Midbrain (tissue), 1 donor: ENCODE data around the gene UTP14C.
"Not testable (repeated sequence)": the region's sequence is repeated elsewhere in the genome, so short reads cannot be mapped to it uniquely, and the experiment has no call there.

ENCODE experiments used
- DNase-seq: peaks from one replicate; lab custom pipeline; 2025; lab: John Stamatoyannopoulos, UW

UTP14C gene

GRCh38 chr13:52024481-52024880 lies at the start of gene UTP14C:
UTP14C (plus strand) TSS chr13:52024691; CDS start chr13:52028805, 4,114 bp downstream.
- DNase-seq = no peak

DNA sequence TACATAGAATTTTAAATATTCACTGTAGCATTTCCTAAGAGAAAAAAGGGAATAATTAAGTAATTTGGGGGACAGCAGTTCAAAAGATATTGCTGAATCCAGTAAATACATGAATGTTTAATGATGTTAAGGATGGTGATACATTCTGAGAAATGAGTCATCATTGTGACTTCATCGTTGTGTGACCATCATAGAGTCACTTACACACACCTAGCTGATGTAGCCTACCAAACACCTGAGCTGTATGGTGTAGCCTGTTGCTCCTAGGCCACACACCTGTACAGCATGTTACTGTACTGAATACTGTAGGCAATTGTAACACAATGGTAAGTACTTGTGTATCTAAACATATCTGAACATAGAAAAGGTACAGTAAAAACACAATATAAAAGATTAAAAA lies 48.1 kb upstream of the UTP14C start:
- no peak for DNase-seq

DNA sequence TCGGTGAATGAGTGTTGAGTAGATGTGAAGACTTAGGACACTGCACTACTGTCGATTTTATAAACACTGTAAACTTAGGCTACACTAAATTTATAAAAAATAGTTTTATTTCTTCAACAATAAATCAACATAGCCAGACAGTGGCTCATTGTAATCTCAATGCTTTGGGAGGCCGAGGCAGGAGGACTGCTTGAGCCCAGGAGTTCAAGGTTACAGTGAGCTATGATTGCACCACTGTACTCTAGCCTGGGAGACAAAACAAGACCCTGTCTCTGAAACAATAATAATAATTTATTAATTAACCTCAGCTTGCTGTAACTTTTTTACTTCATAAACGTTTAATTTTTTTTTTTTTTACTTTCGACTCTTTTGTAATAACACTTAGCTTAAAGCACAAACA lies 47.6 kb upstream of the UTP14C start:
- DNase-seq = no peak

DNA sequence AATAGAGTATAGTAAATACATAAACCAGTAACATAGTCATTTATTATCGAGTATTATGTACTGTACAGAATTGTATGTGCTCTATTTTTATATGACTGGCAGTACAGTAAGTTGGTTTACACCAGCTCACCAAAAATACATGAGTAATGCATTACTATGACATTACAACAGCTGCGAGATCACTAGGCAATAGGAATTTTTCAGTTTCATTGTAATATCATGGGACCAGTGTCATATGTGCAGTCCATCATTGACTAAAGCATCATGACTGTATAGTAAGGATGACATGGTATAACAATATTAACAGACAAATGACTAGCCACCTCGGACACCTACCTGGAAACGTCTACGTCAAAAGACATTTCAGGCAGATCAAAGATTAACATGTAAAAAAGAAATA lies 46.9 kb upstream of the UTP14C start:
- DNase-seq = no peak

DNA sequence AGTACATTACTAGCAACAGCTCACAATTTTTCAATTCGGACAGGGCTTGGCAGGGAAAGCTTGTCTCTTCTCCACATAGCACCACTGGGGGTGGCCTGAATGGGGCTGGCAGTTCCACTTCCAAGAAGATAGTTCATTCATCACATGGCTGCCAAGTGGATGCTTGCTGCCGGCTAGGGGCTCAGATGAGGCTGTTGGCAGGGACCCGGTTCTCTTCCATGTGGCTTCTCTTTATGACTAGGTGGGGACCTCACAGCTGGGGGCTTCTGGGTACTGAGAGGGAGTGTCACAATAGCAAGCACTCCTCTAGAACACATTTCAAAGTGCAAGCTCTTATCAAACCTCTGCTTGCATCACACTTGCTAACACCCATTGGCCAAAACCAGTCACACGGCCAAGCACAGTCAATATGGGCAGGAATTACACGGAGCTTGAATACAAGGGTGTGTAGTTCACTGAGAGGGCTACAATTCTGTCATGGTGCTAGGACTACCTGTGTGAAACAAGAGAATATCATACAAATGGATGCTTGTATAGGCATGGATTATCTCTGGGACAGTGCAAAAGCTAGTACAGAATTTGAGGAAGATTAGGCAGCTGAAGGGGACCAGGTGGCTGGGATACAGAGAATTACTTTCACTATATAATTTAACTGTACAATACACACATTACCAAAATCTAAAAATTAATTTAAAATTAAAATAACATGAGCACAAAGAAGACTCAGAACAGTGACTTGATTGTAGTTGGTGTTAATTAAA lies 45.5 kb upstream of the UTP14C start:
- DNase-seq = no peak

DNA sequence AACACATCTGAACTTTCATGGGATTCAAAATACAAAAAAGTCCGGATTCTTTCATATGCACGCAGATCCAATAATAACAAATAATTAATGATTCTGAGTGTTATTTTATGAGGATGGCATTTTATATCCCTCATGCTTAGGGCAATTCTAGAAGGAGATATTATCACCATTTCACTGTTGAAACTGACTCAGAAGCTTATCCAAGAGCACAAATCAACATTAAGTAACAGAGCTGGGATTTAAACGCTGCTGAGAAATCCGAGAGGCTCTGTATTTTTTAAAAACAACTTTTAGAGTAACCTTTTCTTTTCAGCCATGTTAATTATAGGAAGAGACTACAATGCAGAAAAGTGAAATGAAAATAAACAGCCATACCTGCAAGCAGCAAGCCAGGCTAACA lies 43.6 kb upstream of the UTP14C start:
- DNase-seq = no peak

GRCh38 chr13:51981355-51981754 lies 43.1 kb upstream of the UTP14C start:
- DNase-seq = no peak

DNA sequence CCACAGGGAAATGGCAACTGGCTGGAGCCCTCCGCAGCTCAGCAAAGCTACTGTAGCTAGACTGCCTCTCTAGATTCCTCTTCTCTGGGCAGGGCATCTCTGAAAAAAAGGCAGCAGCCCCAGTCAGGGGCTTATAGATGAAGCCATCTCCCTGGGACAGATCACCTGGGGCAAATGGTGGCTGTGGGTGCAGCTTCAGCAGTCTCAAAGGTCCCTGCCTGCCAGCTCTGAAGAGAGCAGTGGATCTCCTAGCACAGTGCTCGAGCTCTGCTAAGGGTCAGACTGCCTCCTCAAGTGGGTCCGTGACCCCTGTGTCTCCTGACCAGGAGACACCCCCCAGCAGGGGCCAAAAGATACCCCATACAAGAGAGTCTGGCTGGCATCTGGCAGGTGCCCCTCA lies 41.2 kb upstream of the UTP14C start:
- DNase-seq = not testable (repeated sequence)

DNA sequence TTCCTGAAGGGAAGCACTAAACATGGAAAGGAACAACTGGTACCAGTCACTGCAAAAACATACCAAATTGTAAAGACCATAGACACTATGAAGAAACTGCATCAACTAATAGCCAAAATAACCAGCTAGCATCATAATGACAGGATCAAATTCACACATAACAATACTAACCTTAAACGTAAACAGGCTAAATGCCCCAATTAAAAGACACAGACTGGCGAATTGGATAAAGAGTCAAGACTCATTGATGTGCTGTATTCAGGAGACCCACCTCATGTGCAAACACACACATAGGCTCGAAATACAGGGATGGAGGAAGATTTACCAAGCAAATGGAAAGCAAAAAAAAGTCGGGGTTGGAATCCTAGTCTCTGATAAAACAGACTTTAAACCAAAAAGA lies 39.6 kb upstream of the UTP14C start:
- not testable (repeated sequence) for DNase-seq

- no peak for DNase-seq
Measured at GRCh38 chr13:51988988-51989618, 35.4 kb upstream of the UTP14C start.

DNA sequence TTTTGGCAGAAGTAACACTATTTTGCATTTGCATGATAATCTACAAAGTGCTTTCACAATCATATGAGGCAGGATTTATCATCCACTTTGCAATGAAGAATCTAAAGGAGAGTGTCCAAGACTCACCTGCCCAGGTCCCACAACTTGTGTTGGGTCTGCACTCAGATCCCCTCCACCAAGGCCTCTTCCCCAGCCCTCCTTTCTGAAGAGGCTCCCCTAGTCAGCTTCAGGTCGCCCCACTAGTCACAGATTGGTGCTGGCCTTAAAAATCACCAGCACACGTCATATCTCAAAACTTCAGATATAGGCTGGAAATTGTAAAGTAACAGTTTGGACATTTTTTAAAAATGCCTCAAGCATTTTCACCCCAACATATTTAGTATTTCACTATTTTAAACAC lies 30.8 kb upstream of the UTP14C start:
- no peak for DNase-seq

- DNase-seq = peak; percentile 29
Measured at GRCh38 chr13:51995677-51996551, 28.6 kb upstream of the UTP14C start.

DNA sequence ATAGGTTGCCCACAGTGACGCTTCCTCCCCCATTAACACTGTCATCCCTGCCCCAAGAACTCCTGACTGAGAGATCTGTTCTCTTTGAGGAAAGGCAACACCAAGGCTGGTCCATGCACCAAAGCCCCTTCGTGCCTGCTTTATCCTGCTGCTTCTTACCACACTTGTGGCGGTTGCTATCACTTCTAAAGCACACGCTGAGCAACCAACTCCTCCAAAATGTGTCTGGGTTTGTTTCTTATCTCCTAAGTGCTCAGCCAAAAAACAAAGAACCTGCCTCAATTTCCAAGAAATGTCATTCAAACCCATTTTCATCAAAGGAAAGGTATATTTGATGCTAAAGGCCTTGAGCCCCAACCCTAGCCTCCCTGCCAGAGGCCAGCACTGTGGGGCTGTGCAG lies 27.9 kb upstream of the UTP14C start:
- DNase-seq = no peak

GRCh38 chr13:51997186-51997585 lies 27.3 kb upstream of the UTP14C start:
- DNase-seq = no peak

- no peak for DNase-seq
Measured at GRCh38 chr13:51997641-51998330, 26.7 kb upstream of the UTP14C start.

- DNase-seq = no peak
Measured at GRCh38 chr13:51998723-51999509, 25.6 kb upstream of the UTP14C start.

- DNase-seq = no peak
Measured at GRCh38 chr13:51999510-51999911, 25.0 kb upstream of the UTP14C start.

DNA sequence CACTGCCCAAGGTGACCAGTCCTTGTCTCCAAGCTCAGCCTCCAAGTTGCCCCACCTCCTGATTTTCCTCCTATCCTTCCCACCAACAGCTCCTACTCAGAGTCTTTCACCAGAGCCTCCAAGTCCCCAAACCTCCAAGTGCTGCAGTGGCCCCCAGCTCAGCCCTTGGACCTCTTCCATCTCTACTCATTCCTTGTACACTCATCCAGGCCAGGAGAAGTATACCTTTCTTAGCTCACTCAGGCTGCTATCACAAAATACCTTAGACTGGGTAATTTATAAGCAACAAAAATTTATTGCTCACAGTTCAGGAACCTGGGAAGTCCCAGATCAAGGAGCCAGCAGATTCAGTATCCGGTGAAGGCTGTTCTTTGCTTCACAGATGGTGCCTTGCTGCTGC lies 24.6 kb upstream of the UTP14C start:
- DNase-seq = no peak

- no peak for DNase-seq
Measured at GRCh38 chr13:52001120-52001731, 23.3 kb upstream of the UTP14C start.

DNA sequence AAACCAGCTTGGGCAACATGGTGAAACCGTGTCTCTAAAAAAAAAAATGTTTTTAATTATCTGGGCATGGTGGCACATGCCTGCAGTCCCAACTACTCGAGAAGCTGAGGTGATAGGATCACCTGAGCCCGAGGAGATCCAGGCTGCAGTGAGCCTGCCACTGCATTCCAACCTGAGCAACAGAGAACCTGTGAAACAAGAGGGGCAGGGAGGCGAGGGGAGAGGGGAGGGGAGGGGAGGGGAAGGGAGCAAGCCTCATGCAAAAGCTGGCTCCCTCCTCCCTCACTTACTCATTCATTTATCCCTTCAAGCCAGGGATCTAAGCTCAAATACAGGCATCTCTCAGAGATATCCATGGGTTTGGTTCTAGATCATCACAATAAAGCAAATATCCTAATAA lies 22.1 kb upstream of the UTP14C start:
- DNase-seq = no peak

DNA sequence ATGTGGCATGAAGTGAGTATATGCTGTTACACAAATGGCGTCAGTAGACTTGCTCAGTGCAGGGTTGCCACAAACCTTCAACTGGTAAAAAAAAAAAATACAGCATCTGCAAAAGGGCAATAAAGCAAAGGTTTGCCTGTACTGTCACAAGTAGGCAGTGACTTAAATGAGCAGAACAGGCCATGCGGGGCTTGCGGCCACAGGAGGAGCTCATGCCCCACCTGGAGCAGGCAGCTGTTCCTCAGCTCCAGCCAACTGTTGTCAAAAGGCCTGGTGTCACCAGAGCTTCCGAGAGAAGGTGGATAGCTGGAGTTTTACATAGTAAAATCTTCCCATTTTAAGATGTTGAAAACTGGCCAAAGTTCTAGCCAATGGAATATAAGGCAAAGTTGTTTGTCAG lies 20.9 kb upstream of the UTP14C start:
- DNase-seq = no peak
